Fibroblast of lung (primary cell): ENCODE results near the gene TPMT. TPM values are rescaled to one million over a fixed set of nuclear protein-coding genes. Genes with fewer than 3 reads are reported as not detected.

Experiments
- DNase-seq, 2 donors: peaks; one replicate each; pipeline versions ENCODE4 v3.0.0 to v3.0.0-alpha.2; 2010; ENCODE audit warnings: low read depth in 2 of 2
- H2AFZ ChIP-seq: 2 replicates; pipeline ENCODE4 v1.5.1; 2012; ENCODE audit warnings: low read length, control low read depth, inconsistent platforms
- H3K27ac ChIP-seq: 2 replicates; pipeline ENCODE4 v1.5.1; 2011; ENCODE audit warnings: low read length, control low read depth; ENCODE audit not compliant: insufficient read depth
- H3K27me3 ChIP-seq: 2 replicates; pipeline ENCODE4 v1.5.1; 2011; ENCODE audit warnings: mild to moderate bottlenecking, low read length; ENCODE audit not compliant: control insufficient read depth, insufficient read depth
- H3K36me3 ChIP-seq: 2 replicates; pipeline ENCODE4 v1.5.1; 2011; ENCODE audit warnings: low read length; ENCODE audit not compliant: control insufficient read depth, insufficient read depth
- H3K4me1 ChIP-seq: 2 replicates; pipeline ENCODE4 v1.5.1; 2011; ENCODE audit warnings: low read length; ENCODE audit not compliant: control insufficient read depth, insufficient read depth; ENCODE audit errors: extremely low read depth
- H3K4me2 ChIP-seq: 2 replicates; pipeline ENCODE4 v1.5.1; 2011; ENCODE audit warnings: low read length, control low read depth; ENCODE audit not compliant: insufficient read depth; ENCODE audit errors: extremely low read depth
- H3K4me3 ChIP-seq, 4 experiments: fragments of 200-600 bp in 1 of 4; sonication (generic) in 1 of 4; replicated peaks in 1 of 4; 2 replicates each; pipeline ENCODE4 v1.5.1; 2011 to 2016; ENCODE audit warnings: low read length in 4 of 4, low read depth in 3 of 4, mild to moderate bottlenecking in 3 of 4, control low read depth in 2 of 4, inconsistent platforms in 1 of 4, mixed read lengths in 1 of 4; ENCODE audit not compliant: insufficient read depth in 1 of 4; ENCODE audit errors: control extremely low read depth in 1 of 4
- H3K79me2 ChIP-seq: 2 replicates; pipeline ENCODE4 v1.5.1; 2012; ENCODE audit warnings: mild to moderate bottlenecking, low read length, inconsistent platforms; ENCODE audit not compliant: control insufficient read depth, insufficient read depth
- H3K9ac ChIP-seq: 2 replicates; pipeline ENCODE4 v1.5.1; 2011; ENCODE audit warnings: mild to moderate bottlenecking, low read length, control low read depth; ENCODE audit not compliant: insufficient read depth
- H3K9me3 ChIP-seq: 2 replicates; pipeline ENCODE4 v1.5.1; 2012; ENCODE audit warnings: low read depth, low read length; ENCODE audit not compliant: control insufficient read depth, insufficient read depth
- H4K20me1 ChIP-seq: 2 replicates; pipeline ENCODE4 v1.5.1; 2011; ENCODE audit warnings: low read length; ENCODE audit not compliant: control insufficient read depth, insufficient read depth; ENCODE audit errors: extremely low read depth
- EZH2 ChIP-seq: IDR thresholded peaks from 2 replicates; pipeline ENCODE4 v1.5.1; 2012; ENCODE audit warnings: low read length, control low read depth, mild to moderate bottlenecking; ENCODE audit errors: missing control alignments
- polyA minus RNA-seq: library from RNA; depleted of rRNA, polyadenylated mRNA; stranded (reverse); fragments of >200 nt; gene quantifications from 2 replicates; pipeline ENCODE4 v1.2.3, GENCODE V29; 2011; ENCODE audit warnings: low replicate concordance
- polyA plus RNA-seq, 2 donors: library from polyadenylated mRNA; depleted of rRNA in 1 of 2; stranded (reverse) in 1 of 2; unstranded in 1 of 2; fragments of >200 nt; gene quantifications; 2 replicates each; pipeline ENCODE4 v1.2.1, GENCODE V29; 2011 to 2012; ENCODE audit warnings: missing spikeins in 1 of 2
- total RNA-seq: library from RNA; depleted of rRNA; stranded (reverse); fragments of >200 nt; gene quantifications from 2 replicates; pipeline ENCODE4 v1.2.1, GENCODE V29; 2014
- TF ChIP-seq, protein P1 (sequence below), 2 donors: IDR thresholded peaks in 1 of 2; conservative IDR thresholded peaks in 1 of 2; 1 replicate in 1 of 2; 2 replicates in 1 of 2; pipeline ENCODE4 v1.5.1; 2011 to 2012; ENCODE audit warnings: low read length in 2 of 2, control low read depth in 1 of 2, inconsistent platforms in 1 of 2, low read depth in 1 of 2, mild to moderate bottlenecking in 1 of 2

Gene TPMT
- 12.8 and 17.5 TPM in 2 replicates for total RNA-seq
- 20.2 and 30.5 TPM in 2 replicates for polyA plus RNA-seq
- polyA plus RNA-seq (2012) = 15.0 and 23.1 TPM in 2 replicates
- 3.5 and 5.4 TPM in 2 replicates for polyA minus RNA-seq

DNA sequence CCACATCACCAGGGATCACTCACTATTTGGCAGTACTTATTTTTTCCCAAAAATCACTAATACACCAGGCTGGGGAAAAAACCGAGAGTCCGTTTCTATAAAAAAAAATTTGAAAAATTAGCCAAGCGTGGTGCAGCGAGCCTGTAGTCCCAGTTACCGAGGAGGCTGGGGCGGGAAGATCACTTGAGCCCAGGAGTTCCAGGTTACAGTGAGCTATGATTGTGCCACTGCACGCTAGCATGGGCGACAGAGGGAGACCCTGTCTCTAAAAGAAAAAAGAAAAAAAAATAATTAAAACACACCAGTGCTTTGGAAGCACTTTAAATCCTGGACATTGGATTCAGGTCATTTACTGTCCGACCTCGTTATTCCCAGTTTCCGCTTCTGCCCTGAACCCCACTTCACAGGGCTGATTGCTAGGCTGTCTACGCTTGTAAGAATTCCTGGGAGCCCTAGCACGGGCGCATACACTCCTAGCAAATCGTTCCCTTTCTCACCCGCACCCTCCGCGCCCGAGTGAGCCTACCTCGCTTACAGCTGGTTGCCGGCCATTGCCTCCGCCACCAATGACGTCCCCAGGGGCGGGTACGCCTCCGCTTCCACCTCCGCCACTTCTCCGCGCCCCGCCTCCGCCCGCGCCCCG, at the start of gene TPMT:
TPMT (minus strand) TSS at position 571 of the 643 bp plus-strand sequence. CDS start 5,950 bp downstream, outside the sequence.
- H3K9me3 ChIP-seq = no peaks in the 10 kb centered on the region
- H3K36me3 ChIP-seq = no peaks in the 10 kb centered on the region
- peak within 1 kb of the TSS; percentile 91 for H3K27ac ChIP-seq
- peak within 1 kb of the TSS; percentile 78 for H3K9ac ChIP-seq
- peaks cover 7% of the 10 kb centered on the region for H3K4me1 ChIP-seq
- no peak for DNase-seq
- peak within 1 kb of the TSS; percentile 75 for H3K4me2 ChIP-seq
- peak within 1 kb of the TSS; percentile 94 for H2AFZ ChIP-seq
- peaks cover 7% of the 10 kb centered on the region for H3K79me2 ChIP-seq
- H3K4me3 ChIP-seq = peak within 1 kb of the TSS; percentile 92 to 98 (median 92)
- TF ChIP-seq, protein P1, sequence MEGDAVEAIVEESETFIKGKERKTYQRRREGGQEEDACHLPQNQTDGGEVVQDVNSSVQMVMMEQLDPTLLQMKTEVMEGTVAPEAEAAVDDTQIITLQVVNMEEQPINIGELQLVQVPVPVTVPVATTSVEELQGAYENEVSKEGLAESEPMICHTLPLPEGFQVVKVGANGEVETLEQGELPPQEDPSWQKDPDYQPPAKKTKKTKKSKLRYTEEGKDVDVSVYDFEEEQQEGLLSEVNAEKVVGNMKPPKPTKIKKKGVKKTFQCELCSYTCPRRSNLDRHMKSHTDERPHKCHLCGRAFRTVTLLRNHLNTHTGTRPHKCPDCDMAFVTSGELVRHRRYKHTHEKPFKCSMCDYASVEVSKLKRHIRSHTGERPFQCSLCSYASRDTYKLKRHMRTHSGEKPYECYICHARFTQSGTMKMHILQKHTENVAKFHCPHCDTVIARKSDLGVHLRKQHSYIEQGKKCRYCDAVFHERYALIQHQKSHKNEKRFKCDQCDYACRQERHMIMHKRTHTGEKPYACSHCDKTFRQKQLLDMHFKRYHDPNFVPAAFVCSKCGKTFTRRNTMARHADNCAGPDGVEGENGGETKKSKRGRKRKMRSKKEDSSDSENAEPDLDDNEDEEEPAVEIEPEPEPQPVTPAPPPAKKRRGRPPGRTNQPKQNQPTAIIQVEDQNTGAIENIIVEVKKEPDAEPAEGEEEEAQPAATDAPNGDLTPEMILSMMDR (conservative IDR thresholded peaks at IDR 0.05 in 1 of 2, IDR thresholded peaks at IDR 0.05 in 1 of 2; ENCODE audit: low read depth in 1 of 2, low read length in 2 of 2) = no peak
- no peak for TF ChIP-seq EZH2
- H3K27me3 ChIP-seq = no peaks in the 10 kb centered on the region
- H4K20me1 ChIP-seq = no peaks in the 10 kb centered on the region

DNA sequence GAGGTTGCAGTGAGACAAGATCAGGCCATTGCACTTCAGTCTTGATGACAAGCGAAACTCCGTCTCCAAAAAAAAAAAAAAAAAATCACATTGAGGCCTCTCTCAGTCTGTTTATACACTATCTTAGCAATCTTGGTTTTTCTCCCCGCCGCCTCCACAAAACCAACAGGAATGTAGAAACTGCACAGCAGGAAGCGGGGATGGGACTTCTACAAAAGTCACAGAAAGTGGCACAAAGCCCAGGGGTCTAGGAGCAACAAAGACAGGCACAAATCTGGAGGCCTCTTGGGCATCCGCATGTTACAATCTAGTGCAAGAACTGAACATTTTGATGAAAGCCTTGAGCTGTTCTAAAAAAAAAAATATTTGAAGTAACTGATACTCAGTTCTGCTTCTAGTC, 48.9 kb upstream of the TPMT start:
- Histone ChIP-seq H3K79me2 (no peaks in the 10 kb centered on the region), H4K20me1 (no peaks in the 10 kb centered on the region), H3K4me3 (no peak overlapping the region), H3K9me3 (no peaks in the 10 kb centered on the region), H3K27me3 (no peaks in the 10 kb centered on the region), H3K36me3 (no peaks in the 10 kb centered on the region), H3K27ac (no peak overlapping the region), H3K9ac (no peak overlapping the region), H3K4me2 (no peak overlapping the region), H2AFZ (no peak overlapping the region), H3K4me1 (no peaks in the 10 kb centered on the region)
- TF ChIP-seq, protein P1 (conservative IDR thresholded peaks at IDR 0.05 in 1 of 2, IDR thresholded peaks at IDR 0.05 in 1 of 2; ENCODE audit: low read depth in 1 of 2, low read length in 2 of 2) = no peak
- TF ChIP-seq EZH2 = no peak
- DNase-seq = peak in 1 of 2 donors; percentile 77

DNA sequence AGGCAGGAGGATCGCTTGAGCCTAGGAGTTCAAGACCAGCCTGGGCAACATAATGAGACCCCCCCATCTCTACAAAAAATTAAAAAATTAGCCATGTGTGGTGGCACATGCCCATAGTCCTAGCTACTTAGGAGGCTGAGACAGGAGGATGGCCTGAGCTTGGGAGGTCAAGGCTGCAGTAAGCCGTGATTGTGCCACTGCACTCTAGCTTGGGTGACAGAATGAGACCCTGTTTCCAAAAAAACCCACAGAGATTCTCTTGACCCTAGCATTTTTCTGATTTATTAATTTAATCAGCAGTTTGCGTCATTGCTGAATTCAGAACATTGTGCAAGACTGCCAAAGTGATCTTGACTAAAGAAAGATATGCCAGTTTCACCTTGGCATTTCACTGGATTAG, 37.1 kb upstream of the TPMT start:
- Histone ChIP-seq H3K4me1 (no peaks in the 10 kb centered on the region), H3K79me2 (no peaks in the 10 kb centered on the region), H4K20me1 (no peaks in the 10 kb centered on the region), H2AFZ (no peak overlapping the region), H3K36me3 (no peaks in the 10 kb centered on the region), H3K9me3 (no peaks in the 10 kb centered on the region), H3K9ac (no peak overlapping the region), H3K27ac (no peak overlapping the region), H3K4me2 (no peak overlapping the region), H3K27me3 (no peaks in the 10 kb centered on the region), H3K4me3 (no peak overlapping the region)
- no peak for TF ChIP-seq EZH2
- TF ChIP-seq, protein P1 (conservative IDR thresholded peaks at IDR 0.05 in 1 of 2, IDR thresholded peaks at IDR 0.05 in 1 of 2; ENCODE audit: low read depth in 1 of 2, low read length in 2 of 2) = no peak
- no peak for DNase-seq
